HG02981 (cell line): Measurements from ENCODE around the gene APOL6.

Experiments used
- ATAC-seq: cut with Tn5 transposase; IDR thresholded peaks from one replicate; pipeline ENCODE4 v1.9.1; 2021; ENCODE audit warnings: mild to moderate bottlenecking, moderate library complexity; ENCODE audit not compliant: unreplicated experiment

Gene APOL6

GRCh38 chr22:35648066-35649025 lies at the start of gene APOL6:
APOL6 (plus strand) TSS chr22:35648446; CDS start chr22:35656426, 7,980 bp downstream.
- no peak for ATAC-seq

- ATAC-seq = no peak
Observed at GRCh38 chr22:35599364-35599763, 48.9 kb upstream of the APOL6 start.

- no peak for ATAC-seq
Observed at GRCh38 chr22:35600476-35600875, 47.8 kb upstream of the APOL6 start.

GRCh38 chr22:35601013-35601580 lies 47.1 kb upstream of the APOL6 start:
- ATAC-seq = no peak

GRCh38 chr22:35601743-35602615 lies 46.3 kb upstream of the APOL6 start:
- ATAC-seq = no peak

- no peak for ATAC-seq
Observed at GRCh38 chr22:35604621-35605368, 43.5 kb upstream of the APOL6 start.

- ATAC-seq = no peak
Observed at GRCh38 chr22:35605369-35605680, 42.9 kb upstream of the APOL6 start.

GRCh38 chr22:35605851-35606481 lies 42.3 kb upstream of the APOL6 start:
- ATAC-seq = no peak

- ATAC-seq = no peak
Observed at GRCh38 chr22:35606916-35607315, 41.3 kb upstream of the APOL6 start.

- no peak for ATAC-seq
Observed at GRCh38 chr22:35608088-35608487, 40.2 kb upstream of the APOL6 start.

GRCh38 chr22:35609261-35609660 lies 39.0 kb upstream of the APOL6 start:
- no peak for ATAC-seq

GRCh38 chr22:35609761-35610160 lies 38.5 kb upstream of the APOL6 start:
- no peak for ATAC-seq

- ATAC-seq = no peak
Observed at GRCh38 chr22:35610741-35611140, 37.5 kb upstream of the APOL6 start.

- no peak for ATAC-seq
Observed at GRCh38 chr22:35611200-35611890, 36.9 kb upstream of the APOL6 start.

GRCh38 chr22:35611891-35612576 lies 36.2 kb upstream of the APOL6 start:
- ATAC-seq = no peak

GRCh38 chr22:35612903-35613302 lies 35.3 kb upstream of the APOL6 start:
- ATAC-seq = no peak

- ATAC-seq = no peak
Observed at GRCh38 chr22:35614404-35614803, 33.8 kb upstream of the APOL6 start.

GRCh38 chr22:35615156-35615555 lies 33.1 kb upstream of the APOL6 start:
- no peak for ATAC-seq

- no peak for ATAC-seq
Observed at GRCh38 chr22:35616043-35616442, 32.2 kb upstream of the APOL6 start.
